K562 (cell line): Measurements from ENCODE around the gene BAIAP2. TPM values are rescaled to one million over a fixed set of nuclear protein-coding genes. Genes with fewer than 3 reads are reported as not detected.

Source experiments
- CHAMP1 ChIP-seq: fragments of 450-650 bp; IDR thresholded peaks from 2 replicates; pipeline ENCODE4 v1.6.1; 2016; ENCODE audit warnings: mild to moderate bottlenecking
- DEAF1 ChIP-seq: fragments of 450-650 bp; formaldehyde crosslinking; IDR thresholded peaks from 2 replicates; pipeline ENCODE4 v1.4.0; 2020; ENCODE audit warnings: mild to moderate bottlenecking, moderate library complexity
- FOXJ2 ChIP-seq: fragments of 200-800 bp; sonication (Bioruptor generic); IDR thresholded peaks from 2 replicates; pipeline ENCODE4 v1.6.1; 2016; ENCODE audit warnings: missing genetic modification characterization, missing compliant biosample characterization
- MBD2 ChIP-seq: sonication (generic); IDR thresholded peaks from 2 replicates; pipeline ENCODE4 v1.6.1; 2016; ENCODE audit warnings: low read depth, borderline replicate concordance
- NFIX ChIP-seq: fragments of 250-450 bp; sonication (Bioruptor Pico); IDR thresholded peaks from 2 replicates; pipeline ENCODE4 v1.4.0; 2020; ENCODE audit warnings: low read depth, mild to moderate bottlenecking, moderate library complexity
- RBBP5 ChIP-seq: fragments of 200-600 bp; sonication (generic); IDR thresholded peaks from 2 replicates; pipeline ENCODE4 v1.6.1; 2012; ENCODE audit warnings: borderline replicate concordance, mild to moderate bottlenecking, low read length, control low read depth, inconsistent platforms; ENCODE audit not compliant: insufficient read depth, poor library complexity, severe bottlenecking
- REST ChIP-seq, 2 experiments: fragments of 450-650 bp; formaldehyde crosslinking in 1 of 2; IDR thresholded peaks; 2 replicates each; pipeline versions ENCODE4 v1.4.0 to v1.6.1; 2014 to 2020; ENCODE audit warnings: mild to moderate bottlenecking in 2 of 2, borderline replicate concordance in 1 of 2, low read depth in 1 of 2
- SNIP1 ChIP-seq: fragments of 450-650 bp; IDR thresholded peaks from 2 replicates; pipeline ENCODE4 v1.7.1; 2017; ENCODE audit warnings: low read depth, mild to moderate bottlenecking
- USF1 ChIP-seq: sonication (generic); formaldehyde crosslinking; IDR thresholded peaks from 2 replicates; pipeline ENCODE4 v1.9.0; 2022; ENCODE audit warnings: mild to moderate bottlenecking, missing genetic modification reagents
- XRCC5 ChIP-seq: fragments of 200-400 bp; formaldehyde crosslinking; IDR thresholded peaks from 2 replicates; pipeline ENCODE4 v1.6.1; 2017; ENCODE audit warnings: low read depth, mild to moderate bottlenecking, low read length
- ZBTB9 ChIP-seq: fragments of 450-650 bp; formaldehyde crosslinking; IDR thresholded peaks from 2 replicates; pipeline ENCODE4 v1.4.0; 2020; ENCODE audit warnings: mild to moderate bottlenecking, moderate library complexity
- ZNF140 ChIP-seq: fragments of 250-450 bp; sonication (Bioruptor Pico); IDR thresholded peaks from 2 replicates; pipeline ENCODE4 v1.8.0; 2021; ENCODE audit warnings: moderate library complexity, mild to moderate bottlenecking, inconsistent platforms
- polyA plus RNA-seq, 8 experiments: library from polyadenylated mRNA; depleted of rRNA in 4 of 8; stranded (reverse) in 5 of 8; unstranded in 3 of 8; fragments of >200 nt; fragmentation: Nextera tagmentation in 2 of 8; fragmentation: Illumina TruSeq in 1 of 8; extraction: Ambion mirVana in 2 of 8; extraction: Trizol in 1 of 8; gene quantifications; 2 replicates each; pipeline versions ENCODE4 v1.2.1 to v1.2.3, GENCODE V29; 2011 to 2014; ENCODE audit warnings: inconsistent platforms in 1 of 8, missing spikeins in 1 of 8
- total RNA-seq, 7 experiments: library from RNA; depleted of rRNA in 6 of 7; stranded (reverse); fragments of >200 nt in 6 of 7; fragmentation: Illumina TruSeq in 2 of 7; extraction: Trizol in 2 of 7; gene quantifications; 2 replicates each; pipeline versions ENCODE4 v1.2.1 to v1.2.3, GENCODE V29; 2011 to 2021; ENCODE audit warnings: low replicate concordance in 1 of 7

The BAIAP2 gene
- total and polyA plus RNA-seq, 9 of the 15 experiments (the other 6 are each of a cell fraction or from before 2014, with no cell fraction given): 2.3 to 51.6 (median 18.4) TPM

- TF ChIP-seq REST (IDR thresholded peaks at IDR 0.05; ENCODE audit: borderline replicate concordance) (0 out of 2 replicates have a peak, but pooled peaks have one; percentile 37), REST (CRISPR knock-in tag; IDR thresholded peaks at IDR 0.05; ENCODE audit: low read depth) (no peak), FOXJ2 (tag) (no peak), ZBTB9 (CRISPR knock-in tag) (no peak), ZNF140 (CRISPR knock-in tag) (no peak), DEAF1 (CRISPR knock-in tag) (no peak), SNIP1 (no peak), RBBP5 (peak; percentile 52), MBD2 (peak; percentile 18; the same call in 1 of the 2 replicates), NFIX (CRISPR knock-in tag) (no peak), USF1 (CRISPR knock-in tag) (peak; percentile 1), XRCC5 (peak; percentile 77), CHAMP1 (no peak)
These were observed 22.3 kb downstream of the BAIAP2 start (continued) for GRCh38 chr17:81057079-81057730.
